GM18511 (cell line): Measurements from ENCODE around the gene SLC24A2.
"Not testable (repeated sequence)": the region's sequence is repeated elsewhere in the genome, so short reads cannot be mapped to it uniquely, and the experiment has no call there.

Experiments
- ATAC-seq: cut with Tn5 transposase; IDR thresholded peaks from one replicate; pipeline ENCODE4 v1.9.1; 2021; ENCODE audit warnings: mild to moderate bottlenecking, moderate library complexity; ENCODE audit not compliant: unreplicated experiment

Gene SLC24A2

GRCh38 chr9:19788614-19789271 is at the start of gene SLC24A2:
Gene SLC24A2, minus strand, starts transcription at chr9:19789037.
- ATAC-seq: no peak

GRCh38 chr9:19833331-19833730 is 44.5 kb upstream of the SLC24A2 start:
- ATAC-seq: not testable (repeated sequence)

- ATAC-seq: no peak
Measured at GRCh38 chr9:19830796-19831195, 42.0 kb upstream of the SLC24A2 start.

GRCh38 chr9:19828576-19829109 is 39.8 kb upstream of the SLC24A2 start:
- ATAC-seq: no peak

GRCh38 chr9:19816769-19817168 is 27.9 kb upstream of the SLC24A2 start:
- no peak for ATAC-seq

- no peak for ATAC-seq
Measured at GRCh38 chr9:19812194-19812593, 23.4 kb upstream of the SLC24A2 start.

- ATAC-seq: no peak
Measured at GRCh38 chr9:19809422-19810269, 20.8 kb upstream of the SLC24A2 start.

GRCh38 chr9:19807182-19807892 is 18.5 kb upstream of the SLC24A2 start:
- ATAC-seq: no peak

- ATAC-seq: no peak
Measured at GRCh38 chr9:19804431-19804830, 15.6 kb upstream of the SLC24A2 start.

GRCh38 chr9:19800884-19801283 is 12.0 kb upstream of the SLC24A2 start:
- no peak for ATAC-seq

- ATAC-seq: no peak
Measured at GRCh38 chr9:19799784-19800183, 10.9 kb upstream of the SLC24A2 start.

- no peak for ATAC-seq
Measured at GRCh38 chr9:19788152-19788551, 685 bp downstream of the SLC24A2 start.

- ATAC-seq: no peak
Measured at GRCh38 chr9:19787672-19788071, 1.2 kb downstream of the SLC24A2 start.

GRCh38 chr9:19785230-19785629 is 3.6 kb downstream of the SLC24A2 start:
- ATAC-seq: no peak

- ATAC-seq: no peak
Measured at GRCh38 chr9:19784136-19784535, 4.7 kb downstream of the SLC24A2 start.

- no peak for ATAC-seq
Measured at GRCh38 chr9:19783500-19783899, 5.3 kb downstream of the SLC24A2 start.

GRCh38 chr9:19782005-19782404 is 6.8 kb downstream of the SLC24A2 start:
- no peak for ATAC-seq

GRCh38 chr9:19781240-19781639 is 7.6 kb downstream of the SLC24A2 start:
- no peak for ATAC-seq

GRCh38 chr9:19771446-19771845 is 17.4 kb downstream of the SLC24A2 start:
- no peak for ATAC-seq

- no peak for ATAC-seq
Measured at GRCh38 chr9:19770973-19771372, 17.9 kb downstream of the SLC24A2 start.

GRCh38 chr9:19769213-19769612 is 19.6 kb downstream of the SLC24A2 start:
- ATAC-seq: no peak
